Right lobe of liver (tissue), 6 donors: ENCODE data around the gene NTM. TPM values are rescaled to one million over a fixed set of nuclear protein-coding genes. Genes with fewer than 3 reads are reported as not detected.

Experiments
- ATAC-seq, 4 donors: fragments of 200-7000 bp; cut with Tn5 transposase; one replicate each; pipeline ENCODE4 v1.9.1; 2020; ENCODE audit warnings: mild to moderate bottlenecking in 4 of 4, moderate library complexity in 4 of 4
- DNase-seq, 3 donors: peaks; one replicate each; pipeline ENCODE4 v3.0.0-alpha.2; 2020
- H3K27ac ChIP-seq, 3 donors: fragments of 200-600 bp; one replicate each; pipeline ENCODE4 v1.8.0; 2022
- H3K27me3 ChIP-seq, 2 donors: fragments of 200-600 bp; one replicate each; pipeline ENCODE4 v1.8.0; 2022
- H3K36me3 ChIP-seq, 4 donors: fragments of 200-600 bp; sonication (generic) in 1 of 4; one replicate each; pipeline versions ENCODE4 v1.5.1 to v1.8.0; 2017 to 2022; ENCODE audit warnings: control low read depth in 1 of 4
- H3K4me1 ChIP-seq, 4 donors: fragments of 200-600 bp; sonication (generic) in 1 of 4; one replicate each; pipeline versions ENCODE4 v1.5.1 to v1.8.0; 2017 to 2022; ENCODE audit warnings: control low read depth in 1 of 4
- H3K4me3 ChIP-seq, 3 donors: fragments of 200-600 bp; one replicate each; pipeline ENCODE4 v1.8.0; 2022
- H3K9me3 ChIP-seq, 4 donors: fragments of 200-600 bp; sonication (generic) in 1 of 4; one replicate each; pipeline versions ENCODE4 v1.5.1 to v1.8.0; 2017 to 2022; ENCODE audit warnings: control low read depth in 1 of 4
- CTCF ChIP-seq, 4 donors: fragments of 200-600 bp in 3 of 4; fragments of 450-650 bp in 1 of 4; IDR thresholded peaks; one replicate each; pipeline versions ENCODE4 v1.5.1 to v1.8.0; 2016 to 2022; ENCODE audit warnings: antibody characterized with exemption in 4 of 4, mild to moderate bottlenecking in 2 of 4
- POLR2A ChIP-seq: fragments of 450-650 bp; IDR thresholded peaks from one replicate; pipeline ENCODE4 v1.6.1; 2017; ENCODE audit warnings: antibody characterized with exemption, mild to moderate bottlenecking
- WGBS: methylation state at CpG from one replicate; pipeline ENCODE4 v1.1.6; 2018; ENCODE audit warnings: low coverage, low lambda C conversion rate; ENCODE audit not compliant: insufficient coverage; ENCODE audit errors: missing lambda C conversion rate; 5-methylcytosine and 5-hydroxymethylcytosine counted together
- intact Hi-C, 2 donors: fragments of 100-400 bp; cut with DNase I; formaldehyde crosslinking; loops; one replicate each; pipeline versions ENCODE4 v1.11.2 to v1.14.1; 2022
- total RNA-seq, 6 experiments: library from RNA; depleted of rRNA in 2 of 6; stranded (reverse); fragments of >200 nt in 2 of 6; fragmentation: NEBNext Ultra II Directional in 3 of 6; extraction: Animal tissue kit (Norgen Biotek cat#: 25700) in 3 of 6; gene quantifications; one replicate each; pipeline versions ENCODE4 v1.1.0 to v1.2.4, GENCODE V29; 2016 to 2023
- donor health status: DM: no; HTN: yes; CAD: no.
- donor health status: DM: no; HTN: no; CAD: no.
- donor health status: DM: no; HTN: no; CAD: no.
- donor health status: DM: no; HTN: yes; CAD: no.
- donor health status: DM: no; HTN: yes; CAD: no.

NTM gene
- total RNA-seq, 6 experiments from 2014 or later: 0.35 TPM; not detected in 5

GRCh38 chr11:131385763-131386390 lies 15.5 kb downstream of the NTM start:
- Histone ChIP-seq H3K27ac (no peak overlapping the region), H3K4me3 (no peak overlapping the region), H3K4me1 (no peaks in the 10 kb centered on the region), H3K9me3 (no peaks in the 10 kb centered on the region), H3K36me3 (no peaks in the 10 kb centered on the region), H3K27me3 (no peaks in the 10 kb centered on the region)
- intact Hi-C loops: no loop called here
- ATAC-seq (no peak), DNase-seq (no peak)
- WGBS: 63% methylated on average over 4 of the region's 4 CpGs
- no peak for TF ChIP-seq CTCF (IDR thresholded peaks at IDR 0.05)

GRCh38 chr11:131386408-131386807 lies 16.0 kb downstream of the NTM start:
- no peak for DNase-seq
- no peaks in the 10 kb centered on the region for H3K9me3 ChIP-seq
- no peak overlapping the region for H3K27ac ChIP-seq
- ATAC-seq: no peak
- TF ChIP-seq POLR2A (no peak), CTCF (IDR thresholded peaks at IDR 0.05) (no peak)
- WGBS: 28% methylated on average over 2 of the region's 2 CpGs
- H3K36me3 ChIP-seq: no peaks in the 10 kb centered on the region
- no peaks in the 10 kb centered on the region for H3K4me1 ChIP-seq
- intact Hi-C loops: no loop called here
- H3K27me3 ChIP-seq: no peaks in the 10 kb centered on the region
- H3K4me3 ChIP-seq: no peak overlapping the region

GRCh38 chr11:131388030-131388429 lies 17.6 kb downstream of the NTM start:
- DNase-seq (no peak), ATAC-seq (no peak)
- Histone ChIP-seq H3K9me3 (no peaks in the 10 kb centered on the region), H3K27me3 (no peaks in the 10 kb centered on the region), H3K36me3 (no peaks in the 10 kb centered on the region), H3K4me1 (no peaks in the 10 kb centered on the region), H3K27ac (no peak overlapping the region), H3K4me3 (no peak overlapping the region)
- WGBS: 23% methylated on average over 3 of the region's 3 CpGs
- intact Hi-C loops: no loop called here
- TF ChIP-seq CTCF (IDR thresholded peaks at IDR 0.05) (no peak), POLR2A (no peak)

- Histone ChIP-seq H3K4me1 (no peaks in the 10 kb centered on the region), H3K27ac (no peak overlapping the region), H3K36me3 (no peaks in the 10 kb centered on the region), H3K4me3 (no peak overlapping the region), H3K9me3 (no peaks in the 10 kb centered on the region), H3K27me3 (no peaks in the 10 kb centered on the region)
- 41% methylated on average over 5 of the region's 5 CpGs for whole genome bisulfite sequencing
- no peak for ATAC-seq
- intact Hi-C loops: no loop called here
- no peak for TF ChIP-seq POLR2A
- no peak for TF ChIP-seq CTCF (IDR thresholded peaks at IDR 0.05)
- DNase-seq: no peak
Measured at GRCh38 chr11:131389582-131389981, 19.2 kb downstream of the NTM start.

GRCh38 chr11:131391176-131391575 lies 20.8 kb downstream of the NTM start:
- DNase-seq (no peak), ATAC-seq (no peak)
- Histone ChIP-seq H3K9me3 (no peaks in the 10 kb centered on the region), H3K27ac (no peak overlapping the region), H3K4me3 (no peak overlapping the region), H3K4me1 (no peaks in the 10 kb centered on the region), H3K27me3 (no peaks in the 10 kb centered on the region), H3K36me3 (no peaks in the 10 kb centered on the region)
- intact Hi-C loops: no loop called here
- TF ChIP-seq POLR2A (no peak), CTCF (IDR thresholded peaks at IDR 0.05) (no peak)
- WGBS: 81% methylated on average over 6 of the region's 6 CpGs
